CD4-positive, alpha-beta T cell treated with Interleukin-12 subunit alpha and Interleukin-12 subunit beta, for 1 hour (primary cell): ENCODE results near the gene JMJD8.

Source experiments
- DNase-seq: peaks from one replicate; pipeline ENCODE4 v3.0.0-alpha.2; 2020

Gene JMJD8

GRCh38 chr16:674968-675883 is 8.9 kb downstream of the JMJD8 start, which contains the start of gene RHBDL1:
Gene RHBDL1, plus strand, starts transcription at chr16:675671. Its CDS starts 120 bp downstream, at chr16:675791.
- DNase-seq, result no peak

- DNase-seq, result no peak
Observed at GRCh38 chr16:674214-674881, 9.8 kb downstream of the JMJD8 start.

GRCh38 chr16:673399-673991 is 10.6 kb downstream of the JMJD8 start:
- DNase-seq, result no peak

- no peak for DNase-seq
Observed at GRCh38 chr16:672851-673250, 11.3 kb downstream of the JMJD8 start.

- no peak for DNase-seq
Observed at GRCh38 chr16:672371-672770, 11.8 kb downstream of the JMJD8 start.

- DNase-seq, result no peak
Observed at GRCh38 chr16:671353-672131, 12.6 kb downstream of the JMJD8 start.

GRCh38 chr16:670485-671352 is 13.4 kb downstream of the JMJD8 start:
- DNase-seq, result no peak

GRCh38 chr16:669666-670065 is 14.5 kb downstream of the JMJD8 start:
- DNase-seq, result no peak

- no peak for DNase-seq
Observed at GRCh38 chr16:668519-669171, 15.5 kb downstream of the JMJD8 start.

- DNase-seq, result peak; percentile 94
Observed at GRCh38 chr16:667780-668518, 16.2 kb downstream of the JMJD8 start, which contains the start of gene RHOT2. Gene RHOT2, plus strand, starts transcription at chr16:668132. Its CDS starts 68 bp downstream, at chr16:668200.

GRCh38 chr16:667113-667779 is 16.9 kb downstream of the JMJD8 start:
- no peak for DNase-seq

- no peak for DNase-seq
Observed at GRCh38 chr16:666572-666971, 17.6 kb downstream of the JMJD8 start.

GRCh38 chr16:662597-662996 is 21.5 kb downstream of the JMJD8 start:
- no peak for DNase-seq

- no peak for DNase-seq
Observed at GRCh38 chr16:662095-662494, 22.0 kb downstream of the JMJD8 start.

- DNase-seq, result no peak
Observed at GRCh38 chr16:661184-661821, 22.8 kb downstream of the JMJD8 start.

GRCh38 chr16:660459-661183 is 23.5 kb downstream of the JMJD8 start:
- peak; percentile 71 for DNase-seq

GRCh38 chr16:660132-660458 is 24.0 kb downstream of the JMJD8 start:
- DNase-seq, result no peak

GRCh38 chr16:659618-660017 is 24.5 kb downstream of the JMJD8 start:
- DNase-seq, result no peak
